SK-N-SH treated with all-trans-retinoic acid at 6 μM for 48 hours (cell line): Measurements from ENCODE around the gene RFX8.

ENCODE experiments used
- ARNTL ChIP-seq: fragments of 450-650 bp; formaldehyde crosslinking; IDR thresholded peaks from 2 replicates; pipeline ENCODE4 v1.5.0; 2020; ENCODE audit warnings: low read depth, mild to moderate bottlenecking, moderate library complexity, borderline replicate concordance
- CREB5 ChIP-seq: fragments of 250-450 bp; sonication (Bioruptor Pico); IDR thresholded peaks from 2 replicates; pipeline ENCODE4 v1.5.1; 2020; ENCODE audit warnings: low read depth, mild to moderate bottlenecking, moderate library complexity
- ISL1 ChIP-seq: fragments of 250-450 bp; sonication (Bioruptor Pico); IDR thresholded peaks from 2 replicates; pipeline ENCODE4 v2.1.2; 2022; ENCODE audit warnings: mild to moderate bottlenecking, moderate library complexity
- OSR1 ChIP-seq: fragments of 250-450 bp; sonication (Bioruptor Pico); IDR thresholded peaks from 2 replicates; pipeline ENCODE4 v1.8.0; 2022; ENCODE audit warnings: moderate library complexity, mild to moderate bottlenecking, inconsistent platforms
- RARB ChIP-seq: fragments of 250-450 bp; sonication (Bioruptor Pico); IDR thresholded peaks from 2 replicates; pipeline ENCODE4 v1.8.0; 2021; ENCODE audit warnings: mild to moderate bottlenecking, moderate library complexity
- TOX ChIP-seq: fragments of 250-450 bp; sonication (Bioruptor Pico); IDR thresholded peaks from 2 replicates; pipeline ENCODE4 v1.8.0; 2021; ENCODE audit warnings: mild to moderate bottlenecking, moderate library complexity, borderline replicate concordance
- ZFP3 ChIP-seq: fragments of 250-450 bp; sonication (Bioruptor Pico); IDR thresholded peaks from 2 replicates; pipeline ENCODE4 v1.5.0; 2020; ENCODE audit warnings: mild to moderate bottlenecking, moderate library complexity
- ZFP30 ChIP-seq: fragments of 450-650 bp; formaldehyde crosslinking; IDR thresholded peaks from 2 replicates; pipeline ENCODE4 v1.5.0; 2022; ENCODE audit warnings: mild to moderate bottlenecking, moderate library complexity
- ZNF565 ChIP-seq: fragments of 450-650 bp; formaldehyde crosslinking; conservative IDR thresholded peaks from 2 replicates; pipeline ENCODE4 v1.5.0; 2020; ENCODE audit warnings: low read depth, mild to moderate bottlenecking, moderate library complexity
- ZNF70 ChIP-seq: fragments of 450-650 bp; formaldehyde crosslinking; IDR thresholded peaks from 2 replicates; pipeline ENCODE4 v1.5.0; 2020; ENCODE audit warnings: mild to moderate bottlenecking, moderate library complexity

GRCh38 chr2:101396316-101396717 lies 78.6 kb downstream of the RFX8 start:
- TF ChIP-seq ZFP3 = no peak
- no peak for TF ChIP-seq ZNF565 (CRISPR knock-in tag)
- TF ChIP-seq RARB = no peak
- no peak; the same call in 1 of the 2 replicates for TF ChIP-seq ISL1 (CRISPR knock-in tag)
- TF ChIP-seq ZFP30 (CRISPR knock-in tag) = no peak
- TF ChIP-seq ARNTL = no peak
- no peak for TF ChIP-seq OSR1 (CRISPR knock-in tag)
- TF ChIP-seq TOX = no peak
- TF ChIP-seq ZNF70 = no peak
- no peak for TF ChIP-seq CREB5
